Activated CD4-positive, alpha-beta memory T cell treated with anti-CD3 and anti-CD28 coated beads, Interleukin-2, amount 10 ng/mL, durations not matched to agents 7 days and 5 days (primary cell): ENCODE data around the gene NPAS3. TPM values are rescaled to one million over a fixed set of nuclear protein-coding genes. Genes with fewer than 3 reads are reported as not detected.

Experiments used
- CTCF ChIA-PET: fragments of 350-600 bp; sonication (Branson Sonifier 250); formaldehyde crosslinking; loops from one replicate; lab custom pipeline; 2021; ENCODE audit warnings: antibody characterized with exemption, inconsistent platforms; lab: Charles Lee
- POLR2A ChIA-PET: fragments of 350-600 bp; sonication (Branson Sonifier 250); formaldehyde crosslinking; loops from one replicate; lab custom pipeline; 2021; ENCODE audit warnings: antibody characterized with exemption; lab: Charles Lee
- DNase-seq: peaks from one replicate; pipeline ENCODE4 v3.0.0-alpha.2; 2020
- H3K27ac Mint-ChIP-seq: one replicate; pipeline ENCODE4 v1.8.0; 2021; ENCODE audit warnings: mild to moderate bottlenecking, mixed read lengths
- H3K27me3 Mint-ChIP-seq: one replicate; pipeline ENCODE4 v1.8.0; 2021; ENCODE audit warnings: mixed read lengths
- H3K36me3 Mint-ChIP-seq: one replicate; pipeline ENCODE4 v1.8.0; 2021; ENCODE audit warnings: low read depth, mixed read lengths
- H3K4me1 Mint-ChIP-seq: one replicate; pipeline ENCODE4 v1.8.0; 2021; ENCODE audit warnings: mixed read lengths
- H3K4me3 Mint-ChIP-seq: one replicate; pipeline ENCODE4 v1.8.0; 2021; ENCODE audit warnings: mild to moderate bottlenecking, mixed read lengths
- H3K9me3 Mint-ChIP-seq: one replicate; pipeline ENCODE4 v1.8.0; 2021; ENCODE audit warnings: mixed read lengths
- total RNA-seq, 2 experiments: library from RNA; stranded (reverse); gene quantifications; one replicate each; pipeline ENCODE4 v1.2.3, GENCODE V29; 2021

Gene NPAS3
- total RNA-seq, 2 experiments from 2014 or later: not detected

GRCh38 chr14:32967421-32967820 is 28.7 kb downstream of the NPAS3 start:
- CTCF ChIA-PET: no interaction called here
- POLR2A ChIA-PET: no interaction called here

GRCh38 chr14:32968972-32969544 is 30.4 kb downstream of the NPAS3 start:
- H3K9me3 Mint-ChIP-seq: no peaks in the 10 kb centered on the region
- H3K4me1 Mint-ChIP-seq: no peaks in the 10 kb centered on the region
- no peak overlapping the region for H3K27ac Mint-ChIP-seq
- H3K36me3 Mint-ChIP-seq: no peaks in the 10 kb centered on the region
- no peak overlapping the region for H3K4me3 Mint-ChIP-seq
- DNase-seq: no peak
- no peaks in the 10 kb centered on the region for H3K27me3 Mint-ChIP-seq
- POLR2A ChIA-PET: no interaction called here
- CTCF ChIA-PET: no interaction called here

More at GRCh38 chr14:32967421-32967820, 28.7 kb downstream of the NPAS3 start:
- DNase-seq: no peak
- no peaks in the 10 kb centered on the region for H3K36me3 Mint-ChIP-seq
- H3K4me3 Mint-ChIP-seq: no peak overlapping the region
- no peaks in the 10 kb centered on the region for H3K27me3 Mint-ChIP-seq
- no peaks in the 10 kb centered on the region for H3K4me1 Mint-ChIP-seq
- no peaks in the 10 kb centered on the region for H3K9me3 Mint-ChIP-seq
- H3K27ac Mint-ChIP-seq: no peak overlapping the region

GRCh38 chr14:32977913-32978312 is 39.2 kb downstream of the NPAS3 start:
- no peaks in the 10 kb centered on the region for H3K36me3 Mint-ChIP-seq
- POLR2A ChIA-PET: no interaction called here
- DNase-seq: no peak
- H3K27me3 Mint-ChIP-seq: no peaks in the 10 kb centered on the region
- H3K27ac Mint-ChIP-seq: no peak overlapping the region
- H3K4me3 Mint-ChIP-seq: no peak overlapping the region
- CTCF ChIA-PET: no interaction called here
- no peaks in the 10 kb centered on the region for H3K9me3 Mint-ChIP-seq
- H3K4me1 Mint-ChIP-seq: no peaks in the 10 kb centered on the region

- Mint-ChIP-seq H3K27ac (no peak overlapping the region), H3K36me3 (no peaks in the 10 kb centered on the region), H3K9me3 (no peaks in the 10 kb centered on the region), H3K27me3 (no peaks in the 10 kb centered on the region), H3K4me3 (no peak overlapping the region), H3K4me1 (no peaks in the 10 kb centered on the region)
- ChIA-PET POLR2A (no interaction called here), CTCF (no interaction called here)
- DNase-seq: no peak
Observed at GRCh38 chr14:32978691-32979255, 40.1 kb downstream of the NPAS3 start.

- CTCF ChIA-PET: interaction anchor here (0.6 kb wide), 1 partner anchor 366 kb away, joined by 6 read pairs; no protein-coding TSS in a partner anchor
- no peak for DNase-seq
- Mint-ChIP-seq H3K4me1 (no peaks in the 10 kb centered on the region), H3K9me3 (no peaks in the 10 kb centered on the region), H3K36me3 (no peaks in the 10 kb centered on the region), H3K27ac (no peak overlapping the region), H3K27me3 (no peaks in the 10 kb centered on the region), H3K4me3 (no peak overlapping the region)
- POLR2A ChIA-PET: no interaction called here
Observed at GRCh38 chr14:32980178-32980901, 41.7 kb downstream of the NPAS3 start.

GRCh38 chr14:32980902-32981501 is 42.3 kb downstream of the NPAS3 start:
- Mint-ChIP-seq H3K36me3 (no peaks in the 10 kb centered on the region), H3K27ac (no peak overlapping the region), H3K27me3 (no peaks in the 10 kb centered on the region), H3K4me1 (no peaks in the 10 kb centered on the region), H3K4me3 (no peak overlapping the region), H3K9me3 (peaks cover under 1% of the 10 kb centered on the region)
- POLR2A ChIA-PET: no interaction called here
- CTCF ChIA-PET: no interaction called here
- DNase-seq: no peak

GRCh38 chr14:32984241-32984930 is 45.7 kb downstream of the NPAS3 start:
- Mint-ChIP-seq H3K9me3 (peaks cover 2% of the 10 kb centered on the region), H3K27me3 (no peaks in the 10 kb centered on the region), H3K4me1 (no peaks in the 10 kb centered on the region), H3K4me3 (no peak overlapping the region), H3K36me3 (no peaks in the 10 kb centered on the region), H3K27ac (no peak overlapping the region)
- DNase-seq: no peak
- CTCF ChIA-PET: no interaction called here
- POLR2A ChIA-PET: no interaction called here

GRCh38 chr14:32985866-32986265 is 47.2 kb downstream of the NPAS3 start:
- Mint-ChIP-seq H3K27me3 (no peaks in the 10 kb centered on the region), H3K9me3 (peaks cover 6% of the 10 kb centered on the region), H3K36me3 (no peaks in the 10 kb centered on the region), H3K27ac (no peak overlapping the region), H3K4me3 (no peak overlapping the region), H3K4me1 (no peaks in the 10 kb centered on the region)
- ChIA-PET CTCF (no interaction called here), POLR2A (no interaction called here)
- no peak for DNase-seq

GRCh38 chr14:32986791-32987540 is 48.3 kb downstream of the NPAS3 start:
- peaks cover 6% of the 10 kb centered on the region for H3K9me3 Mint-ChIP-seq
- no peak overlapping the region for H3K4me3 Mint-ChIP-seq
- H3K27me3 Mint-ChIP-seq: no peaks in the 10 kb centered on the region
- POLR2A ChIA-PET: no interaction called here
- DNase-seq: no peak
- H3K4me1 Mint-ChIP-seq: no peaks in the 10 kb centered on the region
- no peak overlapping the region for H3K27ac Mint-ChIP-seq
- CTCF ChIA-PET: no interaction called here
- no peaks in the 10 kb centered on the region for H3K36me3 Mint-ChIP-seq

- Mint-ChIP-seq H3K4me1 (no peaks in the 10 kb centered on the region), H3K4me3 (no peak overlapping the region), H3K36me3 (no peaks in the 10 kb centered on the region), H3K27me3 (no peaks in the 10 kb centered on the region), H3K9me3 (peaks cover 20% of the 10 kb centered on the region), H3K27ac (no peak overlapping the region)
- CTCF ChIA-PET: no interaction called here
- no peak for DNase-seq
- POLR2A ChIA-PET: no interaction called here
Observed at GRCh38 chr14:32991691-32992090, 53.0 kb downstream of the NPAS3 start.

- DNase-seq: no peak
- H3K36me3 Mint-ChIP-seq: no peaks in the 10 kb centered on the region
- H3K27ac Mint-ChIP-seq: no peak overlapping the region
- ChIA-PET POLR2A (no interaction called here), CTCF (no interaction called here)
- no peaks in the 10 kb centered on the region for H3K4me1 Mint-ChIP-seq
- no peak overlapping the region for H3K4me3 Mint-ChIP-seq
- no peaks in the 10 kb centered on the region for H3K27me3 Mint-ChIP-seq
- peaks cover 20% of the 10 kb centered on the region for H3K9me3 Mint-ChIP-seq
Observed at GRCh38 chr14:32993921-32994320, 55.2 kb downstream of the NPAS3 start.

GRCh38 chr14:32996343-32996742 is 57.7 kb downstream of the NPAS3 start:
- Mint-ChIP-seq H3K9me3 (peaks cover 16% of the 10 kb centered on the region), H3K36me3 (no peaks in the 10 kb centered on the region), H3K27me3 (no peaks in the 10 kb centered on the region), H3K4me1 (no peaks in the 10 kb centered on the region), H3K27ac (no peak overlapping the region), H3K4me3 (no peak overlapping the region)
- no peak for DNase-seq
- POLR2A ChIA-PET: no interaction called here
- CTCF ChIA-PET: no interaction called here
